ENCODE measurements around the gene LMNB1. TPM values are rescaled to one million over a fixed set of nuclear protein-coding genes. Genes with fewer than 3 reads are reported as not detected.
"Not testable (repeated sequence)": the region's sequence is repeated elsewhere in the genome, so short reads cannot be mapped to it uniquely, and the experiment has no call there.

Gene LMNB1
- total RNA-seq, 4 donors from 2014 or later, result 4.4 to 20.4 (median 11.9) TPM

GRCh38 chr5:126852091-126852571 is 75.2 kb downstream of the LMNB1 start:
- TF ChIP-seq CTCF (IDR thresholded peaks at IDR 0.05), result no peak
- DNase-seq (ENCODE audit: low spot score) (no peak), ATAC-seq (ENCODE audit: low FRiP score) (peak; percentile 53)

GRCh38 chr5:126852841-126853271 is 75.9 kb downstream of the LMNB1 start:
- no peak for TF ChIP-seq CTCF (IDR thresholded peaks at IDR 0.05)
- no peak for DNase-seq (ENCODE audit: low spot score)

GRCh38 chr5:126853541-126854307 is 76.8 kb downstream of the LMNB1 start:
- not testable (repeated sequence) for DNase-seq (ENCODE audit: low spot score); ATAC-seq (ENCODE audit: low FRiP score)

More at GRCh38 chr5:126852841-126853271, 75.9 kb downstream of the LMNB1 start:
- no peak for ATAC-seq (ENCODE audit: low FRiP score)

- DNase-seq (ENCODE audit: low spot score) (no peak), ATAC-seq (ENCODE audit: low FRiP score) (no peak)
- TF ChIP-seq CTCF (IDR thresholded peaks at IDR 0.05), result no peak
These were observed 77.7 kb downstream of the LMNB1 start for GRCh38 chr5:126854526-126855110.

- ATAC-seq (ENCODE audit: low FRiP score), result no peak
- no peak for DNase-seq (ENCODE audit: low spot score)
- TF ChIP-seq CTCF (IDR thresholded peaks at IDR 0.05), result no peak
These were observed 78.3 kb downstream of the LMNB1 start for GRCh38 chr5:126855266-126855665.

GRCh38 chr5:126857472-126858410 is 80.8 kb downstream of the LMNB1 start:
- DNase-seq (ENCODE audit: low spot score) (no peak), ATAC-seq (ENCODE audit: low FRiP score) (peak; percentile 83)

More at GRCh38 chr5:126857472-126858410, 80.8 kb downstream of the LMNB1 start:
- no peak for TF ChIP-seq CTCF (IDR thresholded peaks at IDR 0.05)
